ENCODE measurements around the gene NRXN3.

NRXN3 gene

GRCh38 chr14:79513446-79513845, 1343.3 kb downstream of the NRXN3 start:
- DNase-seq, result no peak

- no peak for DNase-seq
Measured at GRCh38 chr14:79514700-79515099, 1344.5 kb downstream of the NRXN3 start.

GRCh38 chr14:79515158-79515557, 1345.0 kb downstream of the NRXN3 start:
- DNase-seq, result no peak

DNA sequence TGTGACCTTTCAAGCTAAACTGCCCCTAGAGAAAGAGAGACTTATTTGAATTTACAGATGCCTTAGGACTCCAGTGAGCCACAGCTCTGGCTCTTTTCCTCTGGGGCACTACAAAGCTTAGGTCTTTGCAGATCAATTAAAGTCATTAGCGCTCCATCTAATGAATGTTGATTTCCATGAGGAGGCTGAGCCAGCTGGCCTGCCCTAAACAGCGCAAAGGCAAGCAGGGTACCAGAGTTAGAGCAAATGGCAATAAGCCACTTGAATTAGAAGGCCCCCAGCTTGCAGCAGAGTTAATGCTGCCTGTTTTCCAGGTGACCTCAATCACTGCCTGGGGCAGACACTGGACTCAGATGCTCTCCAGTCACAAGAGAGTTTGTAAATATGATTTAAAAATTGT, 1345.8 kb downstream of the NRXN3 start:
- peak; percentile 84 for DNase-seq

GRCh38 chr14:79525416-79525815, 1355.2 kb downstream of the NRXN3 start:
- DNase-seq, result no peak

- no peak for DNase-seq
Measured at GRCh38 chr14:79528828-79529416, 1358.7 kb downstream of the NRXN3 start.

GRCh38 chr14:79530555-79530954, 1360.4 kb downstream of the NRXN3 start:
- DNase-seq, result no peak

DNA sequence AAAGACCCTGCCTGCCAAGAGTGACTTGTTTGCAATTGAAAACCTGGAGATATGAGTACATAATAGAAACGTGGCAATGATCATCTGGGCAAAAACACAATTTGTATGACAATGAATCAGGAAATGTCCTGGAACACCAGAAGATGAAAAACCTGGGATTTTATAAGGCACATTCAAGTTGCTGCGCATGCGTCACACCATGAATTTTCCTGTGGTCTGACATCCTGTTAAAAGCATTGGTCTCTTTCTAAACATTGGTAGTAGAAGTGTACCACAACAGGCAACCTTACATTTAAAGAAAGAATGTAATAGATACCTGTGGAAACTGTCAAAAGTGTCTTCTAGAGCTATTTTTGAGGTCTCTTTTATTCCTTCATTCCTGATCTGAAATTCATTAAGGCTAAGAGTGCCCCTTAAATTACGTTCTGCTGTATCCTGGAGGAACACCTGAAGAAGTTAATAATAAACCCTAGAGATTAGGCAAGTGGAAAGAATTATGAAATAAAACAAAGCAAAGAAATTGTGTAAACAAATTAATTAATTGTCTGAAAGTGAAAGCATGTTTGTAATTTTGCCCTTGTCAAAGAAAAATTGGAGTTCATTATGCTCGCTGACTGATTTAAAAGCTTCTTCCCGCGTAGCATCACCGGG, 1364.7 kb downstream of the NRXN3 start:
- no peak for DNase-seq

GRCh38 chr14:79540394-79540793, 1370.2 kb downstream of the NRXN3 start:
- DNase-seq, result no peak

DNA sequence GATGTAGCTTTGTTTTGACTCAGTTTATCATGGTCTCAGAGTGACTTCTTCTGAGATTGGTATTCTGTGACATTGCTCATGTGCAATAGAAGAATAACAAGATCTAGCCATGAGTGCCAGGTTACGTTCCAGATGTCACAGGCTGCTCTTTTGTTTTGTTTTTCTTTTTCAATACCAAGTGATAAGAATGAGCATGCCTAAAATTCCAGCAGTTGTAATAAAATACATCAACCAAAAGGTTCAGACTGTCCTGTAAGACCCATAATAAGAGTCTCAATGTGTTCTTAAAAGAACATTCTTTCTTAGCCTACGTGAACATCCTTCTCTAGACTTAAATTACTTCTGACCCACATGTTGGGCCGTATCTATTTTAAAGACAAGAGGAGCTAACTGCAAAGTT, 1371.9 kb downstream of the NRXN3 start:
- DNase-seq, result no peak

- DNase-seq, result no peak
Measured at GRCh38 chr14:79543348-79543747, 1373.2 kb downstream of the NRXN3 start.

DNA sequence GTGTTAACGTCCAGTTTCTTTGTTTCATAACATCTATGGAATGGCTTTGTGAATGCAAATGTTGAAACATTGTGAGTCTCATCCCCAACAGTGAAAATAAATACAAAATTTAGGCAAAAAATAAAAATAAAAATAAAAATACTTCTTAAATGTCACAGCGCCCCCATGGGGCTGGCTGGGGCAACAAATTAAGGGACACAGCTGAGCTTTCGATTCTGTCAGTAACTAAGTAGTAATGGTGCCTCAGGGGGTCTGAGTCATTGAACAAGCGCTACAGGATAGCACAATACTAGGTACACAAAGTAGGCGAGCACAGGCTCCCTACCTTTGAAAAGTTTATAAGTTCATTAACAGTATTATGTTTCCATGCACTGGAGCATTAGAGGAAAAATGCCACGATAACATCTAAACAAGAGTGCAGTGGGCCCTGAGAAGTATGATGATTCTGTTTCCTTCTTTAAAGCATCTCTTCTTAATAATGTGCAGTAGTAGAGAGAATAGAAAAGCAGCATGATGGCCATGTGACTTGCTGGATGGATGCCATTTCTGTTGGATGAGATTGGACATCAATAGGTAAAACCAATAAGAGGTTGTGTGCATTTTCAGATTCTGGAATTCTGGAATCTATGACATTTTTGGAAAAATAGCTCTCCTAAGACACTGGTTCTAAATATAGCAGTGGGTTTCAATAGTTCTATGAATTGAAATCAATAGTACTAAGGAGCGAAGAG, 1374.0 kb downstream of the NRXN3 start:
- DNase-seq, result no peak

DNA sequence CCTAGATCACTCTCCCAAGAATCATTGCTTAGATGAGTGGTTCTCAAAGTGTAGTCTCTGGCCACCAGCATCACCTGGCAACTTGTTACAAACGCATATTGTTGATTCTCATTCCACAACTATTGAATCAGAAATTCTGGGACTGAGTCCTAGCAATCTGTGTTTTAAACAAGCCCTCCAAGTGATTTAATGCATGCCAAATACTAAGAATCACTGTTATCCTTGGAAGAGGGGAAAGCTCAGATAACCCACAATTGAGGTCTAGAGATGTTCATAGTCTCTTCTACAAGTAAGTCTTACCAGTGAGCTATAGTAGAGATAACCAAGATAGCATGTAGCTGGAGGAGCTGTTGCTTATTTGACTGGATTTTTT, 1374.5 kb downstream of the NRXN3 start:
- no peak for DNase-seq

DNA sequence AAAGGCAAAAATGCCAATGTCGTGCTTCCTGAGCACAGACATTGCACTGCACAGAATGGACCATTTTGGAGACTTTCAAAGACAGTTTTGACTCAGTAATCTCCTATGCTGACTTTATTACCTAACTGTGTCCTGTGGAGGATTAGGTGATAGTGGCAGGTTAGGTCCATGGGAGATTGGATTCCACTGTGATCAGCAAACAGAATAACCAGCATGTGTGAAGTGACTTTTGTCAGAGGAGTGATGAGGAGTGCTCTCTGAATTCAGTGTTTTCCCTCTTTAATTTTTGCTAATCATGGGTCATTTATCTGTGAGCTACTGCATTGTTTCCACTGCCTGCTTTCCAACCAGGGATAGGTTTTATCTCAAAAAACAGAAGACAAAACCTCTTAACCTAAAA, 1378.7 kb downstream of the NRXN3 start:
- no peak for DNase-seq

- no peak for DNase-seq
Measured at GRCh38 chr14:79549515-79549914, 1379.3 kb downstream of the NRXN3 start.

DNA sequence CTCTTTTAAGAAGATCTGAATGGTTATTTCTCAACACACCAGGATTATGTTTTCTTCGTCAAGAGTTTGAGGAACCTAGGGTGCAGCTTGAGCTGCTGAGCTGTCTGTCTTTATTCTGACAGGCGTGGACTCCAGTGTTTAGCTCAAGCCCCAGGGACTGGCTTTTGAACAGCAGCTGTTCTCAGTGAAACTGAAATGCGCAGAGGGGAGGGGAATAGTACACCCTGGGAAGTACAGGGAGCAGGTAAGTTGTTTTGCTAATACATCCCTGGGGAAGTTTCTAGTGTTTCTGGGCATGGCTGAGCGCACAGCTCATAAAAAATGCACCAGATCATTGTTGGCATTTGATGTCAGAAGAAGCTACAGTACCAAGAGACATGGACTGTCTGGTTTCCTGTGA, 1381.3 kb downstream of the NRXN3 start:
- peak; percentile 20 for DNase-seq

DNA sequence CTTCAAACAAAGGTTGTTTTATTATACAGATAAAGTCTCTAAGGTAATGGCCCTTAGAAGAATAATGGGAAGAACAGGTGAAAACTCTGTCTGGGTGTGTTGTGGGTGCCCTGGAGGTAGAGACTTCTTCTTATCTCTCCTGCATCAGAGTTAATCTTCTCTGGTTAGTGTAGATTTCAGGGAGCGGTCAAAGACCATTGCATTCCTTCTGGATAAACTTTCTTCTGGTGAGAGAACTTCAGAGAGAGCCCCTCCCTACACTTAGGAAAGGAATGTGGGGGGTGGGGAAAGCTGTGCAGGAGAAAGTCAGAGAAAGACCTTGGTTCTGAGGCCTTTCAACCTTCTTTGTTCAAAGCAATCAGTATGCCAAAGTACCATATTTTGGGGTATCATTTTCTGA, 1382.6 kb downstream of the NRXN3 start:
- DNase-seq, result no peak

DNA sequence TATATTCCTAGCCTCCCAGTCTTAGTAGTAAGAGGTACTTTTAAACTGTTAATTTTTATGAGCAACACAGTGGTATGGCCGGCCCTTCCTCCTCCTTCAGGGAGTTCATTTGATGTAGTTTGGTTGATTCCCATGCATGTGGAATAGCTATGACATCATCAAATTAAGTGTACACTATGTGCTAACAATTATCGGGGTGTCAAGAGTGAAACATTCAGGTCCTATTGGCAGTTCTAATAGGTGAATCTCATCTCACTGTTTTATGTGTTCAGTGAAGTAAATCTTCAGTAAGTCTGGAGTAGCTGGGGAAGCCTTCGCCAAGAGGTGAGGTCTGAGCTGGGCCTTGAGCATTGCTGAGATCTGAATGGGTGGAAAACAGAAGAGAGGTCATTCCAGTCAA, 1384.6 kb downstream of the NRXN3 start:
- DNase-seq, result no peak

GRCh38 chr14:79555429-79555828, 1385.3 kb downstream of the NRXN3 start:
- no peak for DNase-seq

- no peak for DNase-seq
Measured at GRCh38 chr14:79557309-79557708, 1387.1 kb downstream of the NRXN3 start.

DNA sequence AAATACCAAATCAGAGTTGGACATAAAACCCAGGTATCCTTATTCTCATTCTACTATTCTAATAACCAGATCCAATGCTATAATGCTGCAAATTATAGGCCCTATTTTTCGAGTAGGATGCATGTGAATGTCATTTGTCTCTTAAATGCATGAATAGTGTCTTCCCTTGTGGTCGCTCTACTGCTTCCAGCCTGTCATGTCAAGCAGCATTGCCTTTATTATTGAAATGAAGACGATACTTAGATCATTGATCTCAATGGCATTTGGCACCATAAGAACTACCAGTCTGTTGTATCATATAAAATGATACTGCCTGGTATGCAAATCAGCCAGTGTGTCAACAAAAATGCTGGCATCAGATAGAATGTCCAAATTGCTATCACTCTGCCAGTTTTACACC, 1392.0 kb downstream of the NRXN3 start:
- no peak for DNase-seq

GRCh38 chr14:79564371-79564770, 1394.2 kb downstream of the NRXN3 start:
- DNase-seq, result no peak

DNA sequence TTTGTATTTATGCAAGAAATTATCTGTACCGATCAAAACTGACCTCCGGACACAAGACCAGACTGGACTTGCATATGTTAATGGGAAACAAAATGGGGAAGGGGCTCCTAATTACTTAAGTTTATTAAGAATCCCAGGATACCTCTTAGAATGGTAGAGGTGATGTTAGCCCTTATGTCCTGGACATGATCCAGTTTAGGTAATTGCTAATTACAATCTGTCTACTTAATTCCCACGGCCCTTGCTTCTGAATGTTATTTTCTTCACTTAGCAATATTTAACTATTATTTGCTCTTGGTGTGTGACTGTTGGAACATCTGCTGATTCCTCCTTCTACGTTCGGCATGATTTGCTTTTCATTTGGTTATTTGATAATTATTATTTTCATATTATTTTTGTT, 1397.1 kb downstream of the NRXN3 start:
- peak; percentile 21 for DNase-seq

DNA sequence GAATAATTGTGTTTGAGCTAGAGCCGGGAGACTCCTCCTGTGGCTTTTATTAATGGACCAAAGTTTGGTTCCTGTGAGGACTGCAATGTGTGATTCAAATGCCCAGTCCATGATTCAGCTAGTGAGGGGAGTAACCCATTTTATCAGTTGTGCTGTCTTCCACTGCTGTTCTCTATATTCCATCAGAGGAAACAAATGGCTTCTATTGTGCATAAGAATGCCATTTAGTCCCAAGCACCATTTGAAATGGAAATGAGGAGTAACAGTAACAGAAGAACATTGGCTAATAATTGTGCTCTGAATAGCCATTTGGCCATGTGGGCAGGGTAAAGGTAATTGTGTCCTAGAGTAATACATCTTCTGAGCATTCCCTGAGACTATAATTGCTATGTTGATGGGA, 1398.4 kb downstream of the NRXN3 start:
- no peak for DNase-seq

DNA sequence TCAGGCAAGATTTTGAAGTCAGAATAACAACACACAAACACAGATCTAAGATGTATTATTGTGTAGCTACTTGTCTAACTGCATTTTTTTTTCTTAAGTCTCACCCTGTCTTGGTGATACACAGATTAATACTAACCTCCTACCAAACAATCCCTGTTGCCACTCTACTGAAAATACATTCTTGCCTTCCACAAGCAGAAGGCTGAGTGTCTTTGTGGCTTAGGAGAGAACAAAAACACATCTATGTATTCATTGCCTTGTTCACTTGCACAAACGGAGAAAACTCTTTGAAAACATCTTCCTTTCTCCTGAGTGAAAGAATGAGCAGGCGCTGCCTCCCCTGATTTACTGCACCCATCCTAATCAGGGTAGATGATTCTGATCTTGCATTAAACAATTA, 1398.9 kb downstream of the NRXN3 start:
- no peak for DNase-seq
